ENCODE results near the gene INHBB. TPM values are rescaled to one million over a fixed set of nuclear protein-coding genes. Genes with fewer than 3 reads are reported as not detected.

INHBB gene
- total RNA-seq, 1 donor from 2014 or later, result 0.23 TPM

- no peak overlapping the region for H3K4me3 ChIP-seq (ENCODE audit: low read depth, low read length)
- no peak for TF ChIP-seq CTCF (conservative IDR thresholded peaks at IDR 0.05; ENCODE audit: low read depth, low read length)
- no peak for DNase-seq (ENCODE audit: low read depth)
These were observed 4.9 kb downstream of the INHBB start for GRCh38 chr2:120350801-120351320.

- no peak overlapping the region for H3K4me3 ChIP-seq (ENCODE audit: low read depth, low read length)
- DNase-seq (ENCODE audit: low read depth), result no peak
- peak; percentile 9 for TF ChIP-seq CTCF (conservative IDR thresholded peaks at IDR 0.05; ENCODE audit: low read depth, low read length)
These were observed 7.0 kb downstream of the INHBB start for GRCh38 chr2:120352696-120353590.

GRCh38 chr2:120353591-120353898 lies 7.6 kb downstream of the INHBB start:
- TF ChIP-seq CTCF (conservative IDR thresholded peaks at IDR 0.05; ENCODE audit: low read depth, low read length), result no peak
- H3K4me3 ChIP-seq (ENCODE audit: low read depth, low read length), result no peak overlapping the region
- DNase-seq (ENCODE audit: low read depth), result no peak

GRCh38 chr2:120353931-120354330 lies 8.0 kb downstream of the INHBB start:
- H3K4me3 ChIP-seq (ENCODE audit: low read depth, low read length), result no peak overlapping the region
- no peak for TF ChIP-seq CTCF (conservative IDR thresholded peaks at IDR 0.05; ENCODE audit: low read depth, low read length)
- no peak for DNase-seq (ENCODE audit: low read depth)

- DNase-seq (ENCODE audit: low read depth), result no peak
- TF ChIP-seq CTCF (conservative IDR thresholded peaks at IDR 0.05; ENCODE audit: low read depth, low read length), result no peak
- no peak overlapping the region for H3K4me3 ChIP-seq (ENCODE audit: low read depth, low read length)
These were observed 8.5 kb downstream of the INHBB start for GRCh38 chr2:120354467-120354866.

GRCh38 chr2:120354935-120355779 lies 9.2 kb downstream of the INHBB start:
- no peak for TF ChIP-seq CTCF (conservative IDR thresholded peaks at IDR 0.05; ENCODE audit: low read depth, low read length)
- H3K4me3 ChIP-seq (ENCODE audit: low read depth, low read length), result no peak overlapping the region
- DNase-seq (ENCODE audit: low read depth), result no peak

All from epithelial cell of proximal tubule (primary cell).